NB4 (cell line): Measurements from ENCODE around the gene USP28.

Source experiments
- POLR2A ChIP-seq: IDR thresholded peaks from 2 replicates; pipeline ENCODE4 v1.6.1; 2011; ENCODE audit warnings: mild to moderate bottlenecking; ENCODE audit not compliant: insufficient read length; ENCODE audit errors: extremely low read depth
- TF ChIP-seq, protein P1 (sequence below): IDR thresholded peaks from one replicate; pipeline ENCODE4 v1.5.1; 2012; ENCODE audit warnings: low read depth, low read length

DNA sequence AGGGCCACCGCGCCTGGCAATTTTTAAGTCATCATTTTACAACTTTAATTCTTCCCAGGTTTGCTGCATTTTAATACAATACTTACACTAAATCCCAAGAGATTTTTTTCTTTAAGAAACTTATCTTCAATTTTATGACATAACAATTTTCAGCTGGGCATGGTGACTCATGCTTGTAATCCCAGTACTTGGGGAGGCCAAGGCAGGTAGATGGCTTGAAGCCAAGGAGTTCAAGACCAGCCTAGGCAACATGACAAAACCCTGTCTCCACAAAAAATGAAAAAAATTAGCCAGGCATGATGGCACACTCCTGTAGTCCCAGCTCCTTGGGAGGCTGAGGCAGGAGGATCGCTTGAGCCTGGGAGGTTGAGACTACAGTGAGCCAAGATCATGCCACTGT lies 56.9 kb downstream of the USP28 start:
- TF ChIP-seq, protein P1, sequence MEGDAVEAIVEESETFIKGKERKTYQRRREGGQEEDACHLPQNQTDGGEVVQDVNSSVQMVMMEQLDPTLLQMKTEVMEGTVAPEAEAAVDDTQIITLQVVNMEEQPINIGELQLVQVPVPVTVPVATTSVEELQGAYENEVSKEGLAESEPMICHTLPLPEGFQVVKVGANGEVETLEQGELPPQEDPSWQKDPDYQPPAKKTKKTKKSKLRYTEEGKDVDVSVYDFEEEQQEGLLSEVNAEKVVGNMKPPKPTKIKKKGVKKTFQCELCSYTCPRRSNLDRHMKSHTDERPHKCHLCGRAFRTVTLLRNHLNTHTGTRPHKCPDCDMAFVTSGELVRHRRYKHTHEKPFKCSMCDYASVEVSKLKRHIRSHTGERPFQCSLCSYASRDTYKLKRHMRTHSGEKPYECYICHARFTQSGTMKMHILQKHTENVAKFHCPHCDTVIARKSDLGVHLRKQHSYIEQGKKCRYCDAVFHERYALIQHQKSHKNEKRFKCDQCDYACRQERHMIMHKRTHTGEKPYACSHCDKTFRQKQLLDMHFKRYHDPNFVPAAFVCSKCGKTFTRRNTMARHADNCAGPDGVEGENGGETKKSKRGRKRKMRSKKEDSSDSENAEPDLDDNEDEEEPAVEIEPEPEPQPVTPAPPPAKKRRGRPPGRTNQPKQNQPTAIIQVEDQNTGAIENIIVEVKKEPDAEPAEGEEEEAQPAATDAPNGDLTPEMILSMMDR = no peak
- TF ChIP-seq POLR2A = no peak
